Stimulated activated CD4-positive, alpha-beta T cell treated with anti-CD3 and anti-CD28 coated beads, Interleukin-4, amount 100 ng/mL, for 1 hour (primary cell): ENCODE measurements around the gene CTBP2.
"Not testable (repeated sequence)": the region's sequence is repeated elsewhere in the genome, so short reads cannot be mapped to it uniquely, and the experiment has no call there.

Source experiments
- DNase-seq: peaks from one replicate; pipeline ENCODE4 v3.0.0-alpha.2; 2020

Gene CTBP2

GRCh38 chr10:125156739-125157480 is 3.5 kb downstream of the CTBP2 start:
- DNase-seq = no peak

GRCh38 chr10:125156196-125156595 is 4.2 kb downstream of the CTBP2 start:
- no peak for DNase-seq

GRCh38 chr10:125155101-125155500 is 5.3 kb downstream of the CTBP2 start:
- DNase-seq = no peak

- no peak for DNase-seq
Observed at GRCh38 chr10:125154529-125154928, 5.8 kb downstream of the CTBP2 start.

GRCh38 chr10:125153703-125154490 is 6.5 kb downstream of the CTBP2 start:
- no peak for DNase-seq

GRCh38 chr10:125152450-125153368 is 7.7 kb downstream of the CTBP2 start:
- DNase-seq = no peak

GRCh38 chr10:125151553-125152449 is 8.6 kb downstream of the CTBP2 start:
- no peak for DNase-seq

- no peak for DNase-seq
Observed at GRCh38 chr10:125151170-125151552, 9.2 kb downstream of the CTBP2 start.

- not testable (repeated sequence) for DNase-seq
Observed at GRCh38 chr10:125150376-125151083, 9.8 kb downstream of the CTBP2 start.

GRCh38 chr10:125149680-125150047 is 10.7 kb downstream of the CTBP2 start:
- DNase-seq = no peak

- DNase-seq = no peak
Observed at GRCh38 chr10:125149036-125149679, 11.2 kb downstream of the CTBP2 start.

- DNase-seq = no peak
Observed at GRCh38 chr10:125148528-125148927, 11.8 kb downstream of the CTBP2 start.

- DNase-seq = no peak
Observed at GRCh38 chr10:125147971-125148439, 12.4 kb downstream of the CTBP2 start.

- DNase-seq = no peak
Observed at GRCh38 chr10:125146791-125147579, 13.4 kb downstream of the CTBP2 start.

GRCh38 chr10:125145636-125146035 is 14.7 kb downstream of the CTBP2 start:
- no peak for DNase-seq

GRCh38 chr10:125144693-125145623 is 15.4 kb downstream of the CTBP2 start:
- DNase-seq = no peak

- DNase-seq = no peak
Observed at GRCh38 chr10:125144206-125144605, 16.2 kb downstream of the CTBP2 start.

- no peak for DNase-seq
Observed at GRCh38 chr10:125142946-125143345, 17.4 kb downstream of the CTBP2 start.
